Lower leg skin (tissue), 3 donors: ENCODE measurements around the gene NEDD4L.

Experiments used
- CTCF ChIP-seq, 3 donors: fragments of 450-650 bp; IDR thresholded peaks; one replicate each; pipeline ENCODE4 v1.5.1; 2016; ENCODE audit warnings: antibody characterized with exemption in 3 of 3, mild to moderate bottlenecking in 3 of 3, moderate library complexity in 2 of 3
- POLR2A ChIP-seq, 2 donors: fragments of 450-650 bp; IDR thresholded peaks; one replicate each; pipeline ENCODE4 v1.6.1; 2016 to 2017; ENCODE audit warnings: antibody characterized with exemption in 2 of 2, mild to moderate bottlenecking in 1 of 2, moderate library complexity in 1 of 2

- TF ChIP-seq CTCF (IDR thresholded peaks at IDR 0.05) (no peak), POLR2A (IDR thresholded peaks at IDR 0.05) (no peak)
Measured at GRCh38 chr18:58284699-58285448, 240.8 kb downstream of the NEDD4L start.
